Mucosa of descending colon (tissue), 3 donors: ENCODE measurements around the gene DNAJC27. TPM values are rescaled to one million over a fixed set of nuclear protein-coding genes. Genes with fewer than 3 reads are reported as not detected.

Source experiments
- ATAC-seq: fragments of 200-7000 bp; cut with Tn5 transposase; one replicate; pipeline ENCODE4 v1.9.1; 2020; ENCODE audit warnings: mild to moderate bottlenecking, moderate library complexity
- DNase-seq, 3 donors: peaks; one replicate each; pipeline ENCODE4 v3.0.0-alpha.2; 2020
- H3K36me3 ChIP-seq: fragments of 200-600 bp; one replicate; pipeline ENCODE4 v1.8.0; 2021; ENCODE audit warnings: low read depth, mild to moderate bottlenecking
- H3K4me1 ChIP-seq: fragments of 200-600 bp; one replicate; pipeline ENCODE4 v1.8.0; 2021; ENCODE audit warnings: low read depth, mild to moderate bottlenecking
- H3K4me3 ChIP-seq: fragments of 200-600 bp; one replicate; pipeline ENCODE4 v1.8.0; 2021; ENCODE audit warnings: mild to moderate bottlenecking
- H3K9me3 ChIP-seq: fragments of 200-600 bp; one replicate; pipeline ENCODE4 v1.8.0; 2021; ENCODE audit warnings: mild to moderate bottlenecking
- intact Hi-C, 2 donors: fragments of 100-400 bp; cut with DNase I in 1 of 2; cut with micrococcal nuclease in 1 of 2; formaldehyde crosslinking; loops; one replicate each; pipeline versions ENCODE4 v1.11.0 to v1.11.1; 2022; cut with DNase I, micrococcal nuclease
- total RNA-seq, 3 donors: library from RNA; stranded (reverse); fragmentation: NEBNext Ultra II Directional in 2 of 3; extraction: Animal tissue kit (Norgen Biotek cat#: 25700) in 2 of 3; gene quantifications; one replicate each; pipeline versions ENCODE4 v1.2.1 to v1.2.4, GENCODE V29; 2021 to 2023
- TF ChIP-seq, protein P1 (sequence below): fragments of 200-600 bp; IDR thresholded peaks from one replicate; pipeline ENCODE4 v1.8.0; 2022; ENCODE audit warnings: antibody characterized with exemption, mild to moderate bottlenecking
- donor health status: DM: no; HTN: no; CAD: no; lungs with moderate emphysema.
- donor health status: DM: no; HTN: no; CAD: no.
- donor health status: DM: no; HTN: yes; CAD: no.

DNAJC27 gene
- total RNA-seq, 3 donors from 2014 or later, result 4.9 to 11.0 (median 6.4) TPM

- intact Hi-C loops, result no loop called here
- TF ChIP-seq, protein P1, sequence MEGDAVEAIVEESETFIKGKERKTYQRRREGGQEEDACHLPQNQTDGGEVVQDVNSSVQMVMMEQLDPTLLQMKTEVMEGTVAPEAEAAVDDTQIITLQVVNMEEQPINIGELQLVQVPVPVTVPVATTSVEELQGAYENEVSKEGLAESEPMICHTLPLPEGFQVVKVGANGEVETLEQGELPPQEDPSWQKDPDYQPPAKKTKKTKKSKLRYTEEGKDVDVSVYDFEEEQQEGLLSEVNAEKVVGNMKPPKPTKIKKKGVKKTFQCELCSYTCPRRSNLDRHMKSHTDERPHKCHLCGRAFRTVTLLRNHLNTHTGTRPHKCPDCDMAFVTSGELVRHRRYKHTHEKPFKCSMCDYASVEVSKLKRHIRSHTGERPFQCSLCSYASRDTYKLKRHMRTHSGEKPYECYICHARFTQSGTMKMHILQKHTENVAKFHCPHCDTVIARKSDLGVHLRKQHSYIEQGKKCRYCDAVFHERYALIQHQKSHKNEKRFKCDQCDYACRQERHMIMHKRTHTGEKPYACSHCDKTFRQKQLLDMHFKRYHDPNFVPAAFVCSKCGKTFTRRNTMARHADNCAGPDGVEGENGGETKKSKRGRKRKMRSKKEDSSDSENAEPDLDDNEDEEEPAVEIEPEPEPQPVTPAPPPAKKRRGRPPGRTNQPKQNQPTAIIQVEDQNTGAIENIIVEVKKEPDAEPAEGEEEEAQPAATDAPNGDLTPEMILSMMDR, result no peak
- Histone ChIP-seq H3K4me3 (no peak overlapping the region), H3K36me3 (no peaks in the 10 kb centered on the region), H3K9me3 (no peaks in the 10 kb centered on the region), H3K4me1 (peaks cover 4% of the 10 kb centered on the region)
- DNase-seq, result no peak
- no peak for ATAC-seq
Observed at GRCh38 chr2:24969784-24970183, 2.0 kb downstream of the DNAJC27 start.

DNA sequence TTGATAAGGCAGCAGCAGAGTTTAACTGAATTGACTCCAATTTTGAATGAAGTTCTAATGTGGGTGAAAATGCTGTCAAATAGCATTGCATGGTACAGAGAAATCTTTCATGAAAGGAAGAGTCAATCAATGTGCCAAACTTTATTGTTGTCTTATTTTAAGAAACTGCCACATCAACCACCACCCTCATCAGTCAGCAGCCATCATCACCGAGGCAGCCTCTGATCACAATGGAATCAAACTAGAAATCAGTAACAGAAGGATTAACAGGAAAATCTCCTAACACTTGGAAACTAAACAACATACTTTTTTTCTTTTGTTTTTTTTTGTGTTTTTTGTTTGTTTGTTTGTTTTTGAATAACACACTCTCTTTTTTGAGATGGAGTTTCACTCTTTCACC, 9.9 kb downstream of the DNAJC27 start:
- intact Hi-C loops, result no loop called here
- no peaks in the 10 kb centered on the region for H3K4me1 ChIP-seq
- H3K36me3 ChIP-seq, result no peaks in the 10 kb centered on the region
- DNase-seq (no peak), ATAC-seq (no peak)
- H3K4me3 ChIP-seq, result no peak overlapping the region
- TF ChIP-seq, protein P1, result no peak
- no peaks in the 10 kb centered on the region for H3K9me3 ChIP-seq

DNA sequence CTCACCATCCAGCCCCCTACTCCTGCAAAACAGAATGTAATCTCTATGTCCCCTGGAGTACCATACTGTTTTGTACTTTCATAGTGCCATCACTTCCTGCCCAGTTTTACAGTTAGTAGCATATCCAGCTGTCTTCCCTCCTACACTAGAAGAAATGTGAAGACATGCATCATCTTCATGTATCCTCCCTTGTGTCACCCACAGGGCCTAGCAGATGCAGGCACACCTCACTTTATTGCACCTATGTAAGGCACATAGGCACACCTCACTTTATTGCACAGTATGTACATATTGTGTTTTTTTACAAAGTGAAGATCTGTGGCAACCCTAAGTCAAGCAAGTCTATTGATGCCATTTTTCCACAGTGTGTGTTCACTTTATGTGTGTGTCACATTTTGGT, 12.0 kb downstream of the DNAJC27 start:
- intact Hi-C loops, result no loop called here
- TF ChIP-seq, protein P1, result no peak
- Histone ChIP-seq H3K4me1 (no peaks in the 10 kb centered on the region), H3K36me3 (peaks cover 4% of the 10 kb centered on the region), H3K9me3 (peaks cover 7% of the 10 kb centered on the region), H3K4me3 (no peak overlapping the region)
- peak in 1 of 3 donors; percentile 55 for DNase-seq
- peak; percentile 100 for ATAC-seq

DNA sequence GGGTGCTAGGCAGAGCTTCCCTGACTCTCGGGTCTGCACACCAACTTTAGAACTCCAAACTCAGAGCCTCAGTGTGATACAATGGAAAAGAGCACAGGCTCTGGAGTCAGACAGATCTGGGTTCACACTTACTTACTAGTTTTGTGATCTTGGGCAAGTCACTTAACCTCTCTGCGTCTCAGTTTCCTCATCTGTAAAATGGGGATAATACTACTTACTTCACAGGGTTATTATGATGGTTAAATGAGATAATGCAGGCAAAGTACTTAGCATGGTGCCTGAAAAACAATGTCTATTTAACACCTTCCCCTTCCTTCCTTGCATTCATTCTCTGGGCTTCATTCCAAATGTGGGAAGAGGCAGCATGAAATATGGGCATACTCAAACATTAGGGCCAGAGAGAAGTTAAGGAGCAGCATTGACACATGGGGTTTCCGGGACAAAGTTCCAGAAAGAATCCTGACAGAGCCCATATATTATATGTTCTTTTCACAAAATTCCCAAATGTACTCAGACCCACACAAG, 13.3 kb downstream of the DNAJC27 start:
- intact Hi-C loops, result no loop called here
- no peaks in the 10 kb centered on the region for H3K4me1 ChIP-seq
- TF ChIP-seq, protein P1, result no peak
- peaks cover 7% of the 10 kb centered on the region for H3K9me3 ChIP-seq
- DNase-seq (no peak), ATAC-seq (no peak)
- peaks cover 4% of the 10 kb centered on the region for H3K36me3 ChIP-seq
- no peak overlapping the region for H3K4me3 ChIP-seq

DNA sequence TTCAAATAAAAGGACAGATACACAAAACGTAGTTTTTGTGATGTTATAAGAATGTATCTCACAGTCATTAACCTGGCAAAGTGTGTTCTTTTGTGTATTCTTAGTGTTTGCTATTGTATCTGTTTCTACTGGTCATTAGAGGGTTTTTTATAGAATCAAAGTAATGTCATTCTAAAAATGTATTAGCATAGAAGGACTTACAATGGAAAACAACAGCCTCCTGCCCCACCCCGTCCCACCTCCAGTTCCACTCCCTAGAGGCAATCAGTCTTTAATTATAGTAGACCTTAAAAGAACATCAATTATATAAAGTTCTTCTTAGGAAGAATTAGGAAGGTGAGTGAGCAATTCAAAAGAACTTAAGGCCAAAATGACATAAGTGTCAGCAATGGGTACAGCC, 13.8 kb downstream of the DNAJC27 start:
- no peaks in the 10 kb centered on the region for H3K4me1 ChIP-seq
- H3K4me3 ChIP-seq, result no peak overlapping the region
- DNase-seq (no peak), ATAC-seq (no peak)
- H3K9me3 ChIP-seq, result peaks cover 7% of the 10 kb centered on the region
- TF ChIP-seq, protein P1, result no peak
- peaks cover 4% of the 10 kb centered on the region for H3K36me3 ChIP-seq
- intact Hi-C loops, result no loop called here

DNA sequence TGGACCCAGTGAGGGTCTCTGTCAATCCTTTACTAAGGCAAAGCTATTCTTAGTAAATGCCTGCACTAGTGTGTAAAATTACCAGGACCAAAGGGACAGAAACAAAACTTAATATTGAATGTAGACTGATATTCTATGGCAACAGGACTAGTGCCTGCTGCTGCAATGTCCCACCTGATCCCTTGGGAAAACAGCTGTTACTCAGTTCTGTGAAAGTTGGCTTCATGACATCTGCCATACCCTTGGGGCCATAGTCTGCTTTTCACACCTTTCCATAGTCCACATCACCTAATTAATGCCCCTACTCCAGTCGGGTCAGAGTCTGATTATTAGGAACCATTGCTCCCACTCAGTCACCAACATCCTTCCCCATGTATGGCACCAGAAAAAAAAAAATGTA, 14.5 kb downstream of the DNAJC27 start:
- H3K9me3 ChIP-seq, result peaks cover 7% of the 10 kb centered on the region
- H3K4me3 ChIP-seq, result no peak overlapping the region
- TF ChIP-seq, protein P1, result no peak
- H3K36me3 ChIP-seq, result peaks cover 4% of the 10 kb centered on the region
- intact Hi-C loops, result no loop called here
- DNase-seq, result no peak
- H3K4me1 ChIP-seq, result no peaks in the 10 kb centered on the region
- no peak for ATAC-seq
